Activated CD4-positive, alpha-beta T cell treated with anti-CD3 and anti-CD28 coated beads for 48 hours (primary cell): ENCODE measurements around the gene TPRA1.
A peak's percentile ranks its signal among the peaks of the same experiment; 100 is the strongest.

Experiments
- DNase-seq: peaks from one replicate; pipeline ENCODE4 v3.0.0-alpha.2; 2020

TPRA1 gene

GRCh38 chr3:127555108-127555507, 35.4 kb downstream of the TPRA1 start:
- no peak for DNase-seq

DNA sequence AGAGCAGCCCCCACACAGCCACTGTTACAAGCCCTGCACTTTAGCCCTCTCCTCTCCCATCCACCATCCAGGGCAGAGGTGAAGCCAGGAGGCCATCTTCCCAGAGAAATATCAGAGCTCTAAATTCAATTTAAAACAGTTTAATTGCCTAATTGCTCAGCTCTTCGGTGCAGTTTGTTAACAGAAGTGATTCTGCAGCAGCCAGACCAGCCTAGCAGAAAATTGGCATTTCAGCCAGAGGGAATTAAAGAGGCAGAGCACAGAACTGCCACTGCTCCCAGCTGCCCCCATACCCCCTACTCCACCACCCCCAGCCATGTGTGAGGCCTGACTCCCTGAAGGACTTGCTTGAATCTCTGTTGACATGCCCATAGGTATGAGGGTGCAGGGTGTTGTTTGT, 38.5 kb downstream of the TPRA1 start:
- DNase-seq: no peak

DNA sequence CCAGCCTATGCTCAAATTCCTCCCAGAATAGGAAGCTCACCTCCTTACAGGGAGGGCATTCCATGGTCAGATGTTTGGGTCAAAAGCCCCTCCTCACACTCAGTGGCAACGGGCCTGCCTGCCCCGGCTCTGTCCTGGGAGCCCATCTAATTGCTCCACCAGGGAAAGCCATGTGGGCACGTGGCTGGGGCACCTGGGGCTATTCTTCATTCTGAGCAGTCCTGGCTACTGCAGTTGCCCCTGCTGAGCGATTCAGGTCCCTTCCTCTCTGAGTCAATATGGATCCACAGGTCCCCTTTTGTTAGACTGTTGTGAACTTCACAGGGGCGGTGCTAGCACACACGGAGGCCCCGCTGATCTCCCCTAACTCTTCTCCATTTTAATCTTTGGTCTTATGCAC, 39.4 kb downstream of the TPRA1 start:
- DNase-seq: no peak

GRCh38 chr3:127550468-127551157, 39.9 kb downstream of the TPRA1 start:
- DNase-seq: no peak

DNA sequence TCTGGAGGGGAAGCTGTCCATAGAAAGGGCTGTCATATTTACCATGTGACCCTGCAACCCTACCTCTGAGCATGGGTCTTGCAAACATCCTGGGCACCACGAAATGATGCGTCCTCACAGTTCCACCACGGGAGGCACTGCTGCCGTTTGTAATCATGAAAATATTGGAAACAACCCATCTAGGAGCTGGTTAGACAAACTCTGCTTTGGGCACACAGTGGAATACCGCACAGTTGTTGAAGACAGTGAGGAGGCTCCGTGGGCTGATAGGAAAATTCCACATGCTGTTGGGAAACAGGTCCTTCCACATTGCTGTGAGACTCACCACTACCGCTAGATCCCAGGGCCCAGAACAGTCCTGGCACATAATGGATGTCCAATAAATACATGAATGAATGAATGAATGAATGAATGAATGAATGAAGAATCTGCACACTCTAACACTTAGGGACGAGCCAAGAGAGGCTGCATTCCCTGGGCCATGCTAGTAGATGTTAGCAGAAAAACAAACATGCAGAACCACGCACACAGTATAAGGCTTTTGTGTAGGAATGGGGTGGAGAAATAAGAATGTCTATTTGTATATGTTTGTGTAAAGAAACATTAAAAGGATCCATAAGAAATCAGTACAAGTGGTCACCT, 40.6 kb downstream of the TPRA1 start:
- DNase-seq: no peak

DNA sequence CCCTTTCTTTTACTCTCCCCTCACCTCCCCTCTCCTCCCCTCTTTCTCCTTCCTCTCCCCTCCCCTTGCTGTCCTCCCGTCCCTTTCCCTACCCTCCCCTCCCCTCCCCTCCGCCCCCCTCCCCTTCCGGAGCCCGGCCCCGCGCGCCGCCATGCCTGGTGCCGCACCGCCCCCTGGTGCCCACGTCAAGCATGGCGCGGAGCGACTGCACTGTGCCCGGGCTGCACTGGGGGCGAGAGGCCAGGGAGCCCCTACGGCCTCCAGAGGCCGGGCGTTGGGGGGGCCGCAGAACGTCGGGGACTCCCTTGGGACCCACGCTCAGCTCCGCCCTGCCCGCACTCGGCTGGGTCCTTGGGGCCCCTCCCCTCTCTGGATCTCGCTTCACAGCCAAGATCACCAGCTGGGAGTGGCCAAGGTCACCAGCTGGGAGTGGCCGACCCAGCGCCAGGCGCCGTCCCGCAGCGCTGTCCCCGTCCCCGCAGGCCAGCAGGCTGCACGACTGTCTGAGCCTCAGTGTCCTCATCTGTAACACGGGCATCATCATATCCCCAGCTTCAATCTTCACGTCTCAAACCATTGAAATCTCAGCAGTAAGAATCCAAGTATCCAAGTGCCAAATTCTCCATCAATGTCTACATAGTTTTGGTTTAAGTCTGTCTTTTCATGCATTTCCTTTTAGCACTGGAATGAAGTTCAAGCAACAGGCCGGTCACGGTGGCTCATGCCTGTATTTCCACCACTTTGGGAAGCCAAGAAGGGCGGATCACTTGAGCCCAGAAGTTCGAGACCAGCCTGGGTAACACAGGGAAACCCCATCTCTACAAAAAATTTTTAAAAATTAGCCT, 42.5 kb downstream of the TPRA1 start:
- peak; percentile 85 for DNase-seq

DNA sequence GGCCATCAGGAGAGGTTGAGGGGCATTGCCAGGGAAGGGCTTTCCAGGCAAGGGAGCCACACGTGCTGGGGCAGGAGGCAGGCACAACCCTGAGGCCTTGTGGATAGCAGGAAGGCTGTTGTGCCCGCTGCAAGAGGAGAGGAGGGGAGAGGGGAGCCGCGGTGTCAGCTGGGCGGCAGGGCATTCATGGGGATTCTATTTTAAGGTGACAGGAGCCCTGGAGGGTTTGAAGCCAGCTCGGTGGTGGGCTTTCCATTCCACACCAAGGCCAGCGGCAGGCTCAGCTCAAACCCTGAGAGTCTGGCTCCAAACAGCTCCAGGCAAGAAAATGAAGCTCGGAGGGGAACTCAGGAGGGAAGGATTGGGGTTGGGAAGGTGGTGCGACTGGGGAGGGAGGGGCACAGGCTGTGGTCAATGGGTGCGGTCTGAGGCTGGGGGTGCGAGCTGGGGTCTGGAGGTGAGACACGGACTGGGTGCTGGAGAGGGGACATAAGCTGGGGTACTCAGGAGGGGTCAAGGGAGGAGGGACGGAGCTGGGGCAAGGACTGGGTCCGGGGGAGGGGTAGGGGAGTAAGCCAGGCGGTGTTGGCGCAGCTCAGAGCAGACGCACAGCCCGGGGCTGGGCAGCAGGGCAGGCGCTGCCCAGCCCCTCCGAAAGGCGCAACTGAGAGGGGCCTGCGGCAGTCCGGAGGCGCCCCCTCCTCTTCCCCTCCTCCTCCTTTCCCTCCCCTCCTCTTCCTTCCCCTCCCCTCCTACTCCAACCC, 43.4 kb downstream of the TPRA1 start:
- DNase-seq: no peak

DNA sequence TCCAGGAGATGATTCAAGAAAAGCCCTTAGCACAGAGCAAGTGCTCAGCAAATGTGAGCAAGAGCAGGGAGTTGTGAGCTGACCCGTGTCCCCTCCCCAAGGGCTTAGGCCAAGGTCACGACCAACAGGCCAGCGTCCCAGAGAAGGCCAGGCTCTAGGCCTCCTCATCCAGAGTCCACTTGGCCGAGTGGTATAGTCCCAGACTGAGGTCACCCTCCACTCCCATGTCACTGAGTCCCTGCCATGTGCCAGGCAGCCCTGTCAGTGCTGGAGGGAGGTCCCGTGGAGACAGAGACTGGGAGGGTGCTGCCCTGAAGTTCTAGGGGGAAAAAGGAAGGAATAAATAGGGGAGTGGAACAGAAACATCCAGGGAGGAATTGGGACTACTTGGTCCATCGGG, 44.0 kb downstream of the TPRA1 start:
- no peak for DNase-seq

DNA sequence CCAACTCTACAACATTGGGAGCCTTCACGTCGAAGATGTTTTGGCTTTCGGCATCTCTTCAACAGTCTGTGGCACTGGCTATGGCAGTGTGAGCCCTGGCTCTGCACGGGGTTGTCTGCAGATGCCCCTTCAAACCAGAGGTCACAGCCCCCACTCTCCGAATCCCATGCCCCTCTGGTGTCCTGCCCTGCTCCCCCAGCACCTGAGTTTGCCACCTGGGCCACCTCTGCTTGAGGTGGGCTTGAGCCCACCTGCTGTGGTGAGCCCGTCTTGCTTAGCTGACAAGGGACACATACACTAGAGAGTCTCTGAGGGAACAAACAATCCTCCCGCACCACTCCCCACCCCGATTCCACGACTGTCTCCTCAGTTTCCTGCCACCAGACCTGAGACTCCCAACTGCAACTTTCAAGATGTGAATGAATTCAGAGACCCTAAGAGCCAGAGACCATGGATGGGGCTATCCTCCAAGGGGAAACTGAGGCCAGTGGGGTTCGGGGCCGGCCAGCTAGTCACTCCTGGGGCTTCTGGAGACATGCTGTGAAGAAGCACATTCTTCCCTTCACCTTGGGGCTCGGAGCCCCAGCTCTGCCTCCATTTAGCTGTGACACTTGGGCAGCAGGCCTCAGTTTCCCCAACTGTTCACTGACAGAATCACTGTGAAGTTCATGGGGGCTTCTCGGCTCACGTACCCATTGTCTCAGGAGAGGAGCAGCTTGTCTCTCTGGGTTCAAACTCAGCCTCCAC, 44.6 kb downstream of the TPRA1 start:
- no peak for DNase-seq

GRCh38 chr3:127545216-127545615, 45.3 kb downstream of the TPRA1 start:
- no peak for DNase-seq

- no peak for DNase-seq
These were observed 45.7 kb downstream of the TPRA1 start for GRCh38 chr3:127544803-127545201.

- peak; percentile 79 for DNase-seq
These were observed 46.2 kb downstream of the TPRA1 start for GRCh38 chr3:127544192-127544802.

DNA sequence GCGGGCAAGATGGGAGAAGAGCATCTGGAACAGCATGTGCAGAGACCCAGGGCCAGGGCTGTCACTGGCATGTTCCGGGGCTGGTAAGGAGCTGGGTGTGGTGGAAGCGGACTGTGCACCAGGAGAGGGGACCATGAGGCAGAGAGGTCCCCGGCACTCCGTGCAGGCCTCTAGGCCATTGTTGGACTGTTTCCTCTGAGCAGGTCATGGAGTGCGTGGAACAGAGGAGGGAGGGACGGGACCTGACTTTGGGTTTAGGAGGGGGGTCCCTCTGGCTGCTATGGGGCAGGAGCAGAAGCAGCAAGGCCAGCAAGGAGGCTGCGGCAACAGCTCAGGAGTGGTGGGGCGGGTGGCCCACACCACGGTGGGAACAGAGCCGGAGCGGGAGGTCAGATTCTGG, 47.1 kb downstream of the TPRA1 start:
- no peak for DNase-seq

- DNase-seq: no peak
These were observed 48.0 kb downstream of the TPRA1 start for GRCh38 chr3:127542441-127542952.

DNA sequence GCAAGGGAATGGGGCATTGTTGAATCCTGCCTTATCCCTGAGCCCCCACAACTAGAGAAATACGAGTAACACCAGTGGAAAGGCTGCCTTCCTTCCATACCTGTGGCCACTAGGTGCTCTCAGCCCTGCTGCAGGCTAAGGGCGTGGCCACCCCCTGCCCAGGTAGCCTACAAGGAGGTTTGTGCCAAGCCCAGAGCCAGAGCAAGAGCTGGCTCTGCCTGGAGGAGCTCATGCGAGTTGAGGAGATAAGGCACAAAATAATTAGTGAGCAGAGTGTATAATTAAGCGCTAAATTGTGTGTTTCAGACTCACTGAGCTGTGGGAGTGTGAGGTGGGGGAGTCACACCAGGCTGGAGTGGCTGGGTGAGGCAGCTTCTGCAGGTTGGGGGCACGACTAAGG, 49.2 kb downstream of the TPRA1 start:
- DNase-seq: no peak

DNA sequence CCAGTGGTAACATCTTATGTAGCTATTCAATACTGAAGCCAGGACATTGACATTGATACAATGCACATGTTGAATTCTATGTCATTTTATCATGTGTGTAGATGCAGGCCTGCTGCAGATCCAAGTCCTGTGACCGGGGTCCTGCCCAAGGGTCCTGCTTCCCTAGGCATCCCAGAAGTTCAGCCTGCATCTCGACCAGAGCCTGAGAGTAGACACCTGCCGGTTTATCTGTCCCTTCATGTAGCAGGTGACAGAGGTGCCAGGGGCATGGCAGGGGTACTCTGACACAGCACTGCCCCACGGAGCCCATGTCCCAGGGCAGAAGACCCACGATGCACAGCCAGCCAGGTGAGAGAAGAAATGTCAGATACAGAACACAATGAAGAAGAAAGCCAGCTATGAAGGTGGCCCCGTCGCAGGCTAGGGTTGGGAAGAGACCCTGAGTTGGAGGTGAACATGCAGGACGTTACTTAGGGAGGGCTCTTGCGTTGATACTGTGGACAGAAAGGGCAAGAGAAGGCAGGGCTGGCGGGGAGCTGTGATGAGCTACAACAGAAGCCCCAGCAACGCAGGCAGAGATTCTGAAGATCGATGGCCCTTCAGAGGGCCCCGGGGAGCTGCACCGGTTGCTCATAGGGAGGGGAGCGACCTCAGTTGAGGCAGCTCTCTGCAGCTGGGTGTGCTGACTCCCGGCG, 51.0 kb downstream of the TPRA1 start:
- DNase-seq: no peak

DNA sequence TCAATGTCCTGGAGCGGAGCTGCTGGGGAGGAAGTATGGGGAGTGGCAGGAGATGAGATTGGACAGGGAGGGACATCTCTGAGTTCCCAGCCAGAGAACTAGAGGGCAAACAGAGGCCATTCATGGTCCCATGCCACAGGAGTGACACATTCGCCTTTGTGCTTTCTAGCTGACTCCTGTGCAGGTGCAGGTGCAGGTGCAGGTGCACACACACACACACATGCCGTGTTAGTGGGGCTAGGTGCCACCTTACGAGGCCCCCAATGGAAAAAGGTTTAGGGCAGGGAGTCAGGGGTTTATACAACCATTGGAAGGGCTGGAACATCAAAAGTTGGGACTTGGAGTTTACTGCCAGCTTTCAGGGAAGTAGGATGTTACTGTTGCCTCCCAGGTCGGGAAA, 52.0 kb downstream of the TPRA1 start:
- no peak for DNase-seq

- DNase-seq: no peak
These were observed 53.4 kb downstream of the TPRA1 start for GRCh38 chr3:127536830-127537812.

GRCh38 chr3:127535901-127536829, 54.4 kb downstream of the TPRA1 start:
- no peak for DNase-seq
